Measurements from ENCODE around the gene DKK3. TPM values are rescaled to one million over a fixed set of nuclear protein-coding genes. Genes with fewer than 3 reads are reported as not detected.

Gene DKK3
- 100 to 1,000 TPM; 117 to 138 TPM for total RNA-seq
- long read RNA-seq, donor 1, transcript DKK3-201 (8 exons, 2,636 nt) = major isoform, 62 of 158 reads
- long read RNA-seq, donor 1, partial matches to known transcripts = 73 of 158 reads
- long read RNA-seq, donor 1, other reads (novel, unspliced or antisense) = 23 of 158 reads
- long read RNA-seq, donor 2, transcript DKK3-201 (8 exons, 2,636 nt) = major isoform, 42 of 267 reads
- long read RNA-seq, donor 2, partial matches to known transcripts = 186 of 267 reads
- long read RNA-seq, donor 2, other reads (novel, unspliced or antisense) = 36 of 267 reads

GRCh38 chr11:12007769-12008737 lies at the start of gene DKK3:
DKK3 (minus strand) TSS chr11:12008626; CDS start chr11:12008582, 44 bp downstream.
- no peak for DNase-seq (ENCODE audit: low spot score)
- intact Hi-C loops (cut with DNase I) = loop anchor here in 1 of 2 donors (5.0 kb wide), 1 partner anchor 36 kb away; no protein-coding TSS in a partner anchor

- intact Hi-C loops (cut with DNase I) = no loop called here
- no peak for DNase-seq (ENCODE audit: low spot score)
These were observed 49.0 kb upstream of the DKK3 start for GRCh38 chr11:12057299-12057980.

- intact Hi-C loops (cut with DNase I) = no loop called here
- no peak for DNase-seq (ENCODE audit: low spot score)
These were observed 47.7 kb upstream of the DKK3 start for GRCh38 chr11:12056119-12056518.

GRCh38 chr11:12053606-12054361 lies 45.4 kb upstream of the DKK3 start:
- intact Hi-C loops (cut with DNase I) = no loop called here
- DNase-seq (ENCODE audit: low spot score) = no peak

- intact Hi-C loops (cut with DNase I) = no loop called here
- no peak for DNase-seq (ENCODE audit: low spot score)
These were observed 44.5 kb upstream of the DKK3 start for GRCh38 chr11:12052676-12053605.

- intact Hi-C loops (cut with DNase I) = no loop called here
- no peak for DNase-seq (ENCODE audit: low spot score)
These were observed 42.8 kb upstream of the DKK3 start for GRCh38 chr11:12051287-12051662.

- DNase-seq (ENCODE audit: low spot score) = no peak
- intact Hi-C loops (cut with DNase I) = no loop called here
These were observed 42.3 kb upstream of the DKK3 start for GRCh38 chr11:12050470-12051286.

- DNase-seq (ENCODE audit: low spot score) = no peak
- intact Hi-C loops (cut with DNase I) = loop anchor here (5.0 to 10.0 kb wide), 6 partner anchors 38 to 244 kb away; no protein-coding TSS in a partner anchor
These were observed 40.7 kb upstream of the DKK3 start for GRCh38 chr11:12048936-12049790.

- intact Hi-C loops (cut with DNase I) = loop anchor here (1.0 to 10.0 kb wide), 7 partner anchors 41 to 242 kb away; no protein-coding TSS in a partner anchor
- no peak for DNase-seq (ENCODE audit: low spot score)
These were observed 38.3 kb upstream of the DKK3 start for GRCh38 chr11:12046636-12047236.

GRCh38 chr11:12045914-12046635 lies 37.6 kb upstream of the DKK3 start:
- intact Hi-C loops (cut with DNase I) = loop anchor here (5.0 to 10.0 kb wide), 6 partner anchors 41 to 241 kb away; no protein-coding TSS in a partner anchor
- DNase-seq (ENCODE audit: low spot score) = no peak

- intact Hi-C loops (cut with DNase I) = loop anchor here (5.0 to 10.0 kb wide), 6 partner anchors 43 to 240 kb away; no protein-coding TSS in a partner anchor
- no peak for DNase-seq (ENCODE audit: low spot score)
These were observed 36.4 kb upstream of the DKK3 start for GRCh38 chr11:12044799-12045198.

- intact Hi-C loops (cut with DNase I) = loop anchor here (10.0 kb wide), 2 partner anchors 109 to 239 kb away; no protein-coding TSS in a partner anchor
- DNase-seq (ENCODE audit: low spot score) = peak; percentile 95
These were observed 35.7 kb upstream of the DKK3 start for GRCh38 chr11:12043959-12044791.

GRCh38 chr11:12043221-12043620 lies 34.8 kb upstream of the DKK3 start:
- intact Hi-C loops (cut with DNase I) = loop anchor here (10.0 kb wide), 2 partner anchors 108 to 238 kb away; no protein-coding TSS in a partner anchor
- DNase-seq (ENCODE audit: low spot score) = no peak

- no peak for DNase-seq (ENCODE audit: low spot score)
- intact Hi-C loops (cut with DNase I) = loop anchor here (10.0 kb wide), 2 partner anchors 107 to 237 kb away; no protein-coding TSS in a partner anchor
These were observed 33.8 kb upstream of the DKK3 start for GRCh38 chr11:12042215-12042676.

Measured in posterior vena cava (tissue), 2 donors.